HG03469 (cell line): ENCODE data around the gene UBASH3A.
"Not testable (repeated sequence)": the region's sequence is repeated elsewhere in the genome, so short reads cannot be mapped to it uniquely, and the experiment has no call there.

Experiments
- ATAC-seq: cut with Tn5 transposase; IDR thresholded peaks from one replicate; pipeline ENCODE4 v1.9.1; 2021; ENCODE audit warnings: mild to moderate bottlenecking, moderate library complexity, moderate number of reproducible peaks; ENCODE audit not compliant: unreplicated experiment

UBASH3A gene

GRCh38 chr21:42406866-42407265 is 3.2 kb downstream of the UBASH3A start:
- ATAC-seq: no peak

GRCh38 chr21:42407476-42407875 is 3.8 kb downstream of the UBASH3A start:
- ATAC-seq: no peak

- ATAC-seq: not testable (repeated sequence)
Measured at GRCh38 chr21:42408718-42409117, 5.0 kb downstream of the UBASH3A start.

- no peak for ATAC-seq
Measured at GRCh38 chr21:42409366-42409765, 5.7 kb downstream of the UBASH3A start.

- no peak for ATAC-seq
Measured at GRCh38 chr21:42411197-42411869, 7.6 kb downstream of the UBASH3A start.

GRCh38 chr21:42411891-42412635 is 8.4 kb downstream of the UBASH3A start:
- ATAC-seq: no peak

GRCh38 chr21:42412636-42412933 is 8.9 kb downstream of the UBASH3A start:
- no peak for ATAC-seq

- ATAC-seq: no peak
Measured at GRCh38 chr21:42413093-42413492, 9.4 kb downstream of the UBASH3A start.

GRCh38 chr21:42413500-42413899 is 9.8 kb downstream of the UBASH3A start:
- ATAC-seq: no peak

- no peak for ATAC-seq
Measured at GRCh38 chr21:42414066-42414465, 10.4 kb downstream of the UBASH3A start.

GRCh38 chr21:42414553-42414927 is 10.8 kb downstream of the UBASH3A start:
- ATAC-seq: no peak

GRCh38 chr21:42414928-42415769 is 11.4 kb downstream of the UBASH3A start:
- ATAC-seq: peak; percentile 56

- ATAC-seq: no peak
Measured at GRCh38 chr21:42417533-42417932, 13.8 kb downstream of the UBASH3A start.

GRCh38 chr21:42418886-42419285 is 15.2 kb downstream of the UBASH3A start:
- no peak for ATAC-seq

- ATAC-seq: no peak
Measured at GRCh38 chr21:42419845-42420244, 16.1 kb downstream of the UBASH3A start.

- no peak for ATAC-seq
Measured at GRCh38 chr21:42421018-42421793, 17.5 kb downstream of the UBASH3A start.

GRCh38 chr21:42423197-42423675 is 19.5 kb downstream of the UBASH3A start:
- ATAC-seq: no peak

- ATAC-seq: no peak
Measured at GRCh38 chr21:42423685-42424084, 20.0 kb downstream of the UBASH3A start.

- no peak for ATAC-seq
Measured at GRCh38 chr21:42424914-42425541, 21.3 kb downstream of the UBASH3A start.

GRCh38 chr21:42425591-42425990 is 21.9 kb downstream of the UBASH3A start:
- ATAC-seq: no peak
